GM23248 (cell line): Measurements from ENCODE around the gene GYS1.

ENCODE experiments used
- EZH2 ChIP-seq: fragments of 200-600 bp; sonication (generic); IDR thresholded peaks from 2 replicates; pipeline ENCODE4 v1.6.1; 2018; ENCODE audit warnings: antibody characterized with exemption, mild to moderate bottlenecking; ENCODE audit not compliant: insufficient read depth, poor library complexity, severe bottlenecking
- EZH2phosphoT487 ChIP-seq: fragments of 200-600 bp; sonication (generic); IDR thresholded peaks from 2 replicates; pipeline ENCODE4 v1.6.1; 2018; ENCODE audit warnings: antibody characterized with exemption, moderate library complexity, mild to moderate bottlenecking, low read depth; ENCODE audit not compliant: insufficient read depth

GRCh38 chr19:48953141-48953540 lies 40.0 kb downstream of the GYS1 start:
- TF ChIP-seq EZH2phosphoT487 (no peak), EZH2 (no peak)
